DOHH2 (cell line): ENCODE measurements around the gene LTA.

Experiments used
- H3F3A ChIP-seq: fragments of 200-600 bp; sonication (generic), shearing (Covaris generic); 2 replicates; pipeline ENCODE4 v1.6.0; 2016; ENCODE audit warnings: antibody characterized with exemption, mild to moderate bottlenecking; ENCODE audit not compliant: control insufficient read depth, insufficient read depth
- H3K27ac ChIP-seq: fragments of 200-600 bp; sonication (generic); 2 replicates; pipeline ENCODE4 v1.5.1; 2014; ENCODE audit warnings: low read depth, mild to moderate bottlenecking, low read length, moderate library complexity
- H3K27me3 ChIP-seq: fragments of 200-600 bp; sonication (generic); 2 replicates; pipeline ENCODE4 v1.6.1; 2014; ENCODE audit warnings: mild to moderate bottlenecking, low read length, mixed read lengths; ENCODE audit not compliant: control insufficient read depth
- H3K36me3 ChIP-seq: fragments of 200-600 bp; sonication (generic); 2 replicates; pipeline ENCODE4 v1.6.1; 2014; ENCODE audit warnings: mild to moderate bottlenecking, low read length, moderate library complexity, mixed read lengths; ENCODE audit not compliant: control insufficient read depth
- H3K4me1 ChIP-seq: fragments of 200-600 bp; sonication (generic); 2 replicates; pipeline ENCODE4 v1.6.1; 2014; ENCODE audit warnings: mild to moderate bottlenecking, low read length, mixed read lengths; ENCODE audit not compliant: control insufficient read depth
- H3K4me2 ChIP-seq: fragments of 200-600 bp; sonication (generic); 2 replicates; pipeline ENCODE4 v1.6.0; 2014; ENCODE audit warnings: mild to moderate bottlenecking, low read length, moderate library complexity
- H3K4me3 ChIP-seq: fragments of 200-600 bp; sonication (generic); 2 replicates; pipeline ENCODE4 v1.5.1; 2014; ENCODE audit warnings: mild to moderate bottlenecking, low read length, mixed read lengths
- H3K79me2 ChIP-seq: fragments of 200-600 bp; sonication (generic); 2 replicates; pipeline ENCODE4 v1.6.1; 2014; ENCODE audit warnings: mild to moderate bottlenecking, low read length, mixed read lengths; ENCODE audit not compliant: control insufficient read depth
- H3K9me2 ChIP-seq: fragments of 200-600 bp; sonication (generic); replicated peaks from 2 replicates; pipeline ENCODE4 v1.6.1; 2014; ENCODE audit warnings: mild to moderate bottlenecking, low read length, mixed read lengths; ENCODE audit not compliant: control insufficient read depth
- H3K9me3 ChIP-seq: fragments of 200-600 bp; sonication (generic); 2 replicates; pipeline ENCODE4 v1.6.1; 2014; ENCODE audit warnings: antibody characterized with exemption, low read length, mixed read lengths; ENCODE audit not compliant: control insufficient read depth, insufficient read depth
- H4K20me1 ChIP-seq: fragments of 200-600 bp; sonication (generic); 2 replicates; pipeline ENCODE4 v1.6.0; 2014; ENCODE audit warnings: low read depth, mild to moderate bottlenecking, antibody characterized with exemption, low read length, moderate library complexity; ENCODE audit not compliant: control insufficient read depth, insufficient read depth
- EZH2phosphoT487 ChIP-seq: fragments of 200-600 bp; sonication (generic); IDR thresholded peaks from 2 replicates; pipeline ENCODE4 v1.6.1; 2017; ENCODE audit warnings: borderline replicate concordance, mild to moderate bottlenecking, antibody characterized with exemption, low read length, moderate library complexity, mixed read lengths
- TF ChIP-seq, protein P1 (sequence below): fragments of 200-600 bp; sonication (generic); IDR thresholded peaks from one replicate; pipeline ENCODE4 v1.5.1; 2014; ENCODE audit warnings: antibody characterized with exemption, mild to moderate bottlenecking, low read depth, low read length; ENCODE audit not compliant: poor library complexity, severe bottlenecking

The LTA gene

DNA sequence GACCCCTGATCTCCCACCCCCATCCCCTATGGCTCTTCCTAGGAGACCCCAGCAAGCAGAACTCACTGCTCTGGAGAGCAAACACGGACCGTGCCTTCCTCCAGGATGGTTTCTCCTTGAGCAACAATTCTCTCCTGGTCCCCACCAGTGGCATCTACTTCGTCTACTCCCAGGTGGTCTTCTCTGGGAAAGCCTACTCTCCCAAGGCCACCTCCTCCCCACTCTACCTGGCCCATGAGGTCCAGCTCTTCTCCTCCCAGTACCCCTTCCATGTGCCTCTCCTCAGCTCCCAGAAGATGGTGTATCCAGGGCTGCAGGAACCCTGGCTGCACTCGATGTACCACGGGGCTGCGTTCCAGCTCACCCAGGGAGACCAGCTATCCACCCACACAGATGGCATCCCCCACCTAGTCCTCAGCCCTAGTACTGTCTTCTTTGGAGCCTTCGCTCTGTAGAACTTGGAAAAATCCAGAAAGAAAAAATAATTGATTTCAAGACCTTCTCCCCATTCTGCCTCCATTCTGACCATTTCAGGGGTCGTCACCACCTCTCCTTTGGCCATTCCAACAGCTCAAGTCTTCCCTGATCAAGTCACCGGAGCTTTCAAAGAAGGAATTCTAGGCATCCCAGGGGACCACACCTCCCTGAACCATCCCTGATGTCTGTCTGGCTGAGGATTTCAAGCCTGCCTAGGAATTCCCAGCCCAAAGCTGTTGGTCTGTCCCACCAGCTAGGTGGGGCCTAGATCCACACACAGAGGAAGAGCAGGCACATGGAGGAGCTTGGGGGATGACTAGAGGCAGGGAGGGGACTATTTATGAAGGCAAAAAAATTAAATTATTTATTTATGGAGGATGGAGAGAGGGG is 1.4 kb downstream of the LTA start:
- Histone ChIP-seq H3K27ac (no peak overlapping the region), H3K4me1 (peaks cover 74% of the 10 kb centered on the region), H3K79me2 (no peaks in the 10 kb centered on the region), H3K9me2 (no peaks in the 10 kb centered on the region), H3K4me2 (no peak overlapping the region), H3K27me3 (peaks cover 76% of the 10 kb centered on the region), H3F3A (peaks cover 14% of the 10 kb centered on the region), H4K20me1 (no peaks in the 10 kb centered on the region), H3K4me3 (no peak overlapping the region), H3K36me3 (no peaks in the 10 kb centered on the region), H3K9me3 (no peaks in the 10 kb centered on the region)
- TF ChIP-seq, protein P1, sequence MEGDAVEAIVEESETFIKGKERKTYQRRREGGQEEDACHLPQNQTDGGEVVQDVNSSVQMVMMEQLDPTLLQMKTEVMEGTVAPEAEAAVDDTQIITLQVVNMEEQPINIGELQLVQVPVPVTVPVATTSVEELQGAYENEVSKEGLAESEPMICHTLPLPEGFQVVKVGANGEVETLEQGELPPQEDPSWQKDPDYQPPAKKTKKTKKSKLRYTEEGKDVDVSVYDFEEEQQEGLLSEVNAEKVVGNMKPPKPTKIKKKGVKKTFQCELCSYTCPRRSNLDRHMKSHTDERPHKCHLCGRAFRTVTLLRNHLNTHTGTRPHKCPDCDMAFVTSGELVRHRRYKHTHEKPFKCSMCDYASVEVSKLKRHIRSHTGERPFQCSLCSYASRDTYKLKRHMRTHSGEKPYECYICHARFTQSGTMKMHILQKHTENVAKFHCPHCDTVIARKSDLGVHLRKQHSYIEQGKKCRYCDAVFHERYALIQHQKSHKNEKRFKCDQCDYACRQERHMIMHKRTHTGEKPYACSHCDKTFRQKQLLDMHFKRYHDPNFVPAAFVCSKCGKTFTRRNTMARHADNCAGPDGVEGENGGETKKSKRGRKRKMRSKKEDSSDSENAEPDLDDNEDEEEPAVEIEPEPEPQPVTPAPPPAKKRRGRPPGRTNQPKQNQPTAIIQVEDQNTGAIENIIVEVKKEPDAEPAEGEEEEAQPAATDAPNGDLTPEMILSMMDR, result no peak
- no peak for TF ChIP-seq EZH2phosphoT487

DNA sequence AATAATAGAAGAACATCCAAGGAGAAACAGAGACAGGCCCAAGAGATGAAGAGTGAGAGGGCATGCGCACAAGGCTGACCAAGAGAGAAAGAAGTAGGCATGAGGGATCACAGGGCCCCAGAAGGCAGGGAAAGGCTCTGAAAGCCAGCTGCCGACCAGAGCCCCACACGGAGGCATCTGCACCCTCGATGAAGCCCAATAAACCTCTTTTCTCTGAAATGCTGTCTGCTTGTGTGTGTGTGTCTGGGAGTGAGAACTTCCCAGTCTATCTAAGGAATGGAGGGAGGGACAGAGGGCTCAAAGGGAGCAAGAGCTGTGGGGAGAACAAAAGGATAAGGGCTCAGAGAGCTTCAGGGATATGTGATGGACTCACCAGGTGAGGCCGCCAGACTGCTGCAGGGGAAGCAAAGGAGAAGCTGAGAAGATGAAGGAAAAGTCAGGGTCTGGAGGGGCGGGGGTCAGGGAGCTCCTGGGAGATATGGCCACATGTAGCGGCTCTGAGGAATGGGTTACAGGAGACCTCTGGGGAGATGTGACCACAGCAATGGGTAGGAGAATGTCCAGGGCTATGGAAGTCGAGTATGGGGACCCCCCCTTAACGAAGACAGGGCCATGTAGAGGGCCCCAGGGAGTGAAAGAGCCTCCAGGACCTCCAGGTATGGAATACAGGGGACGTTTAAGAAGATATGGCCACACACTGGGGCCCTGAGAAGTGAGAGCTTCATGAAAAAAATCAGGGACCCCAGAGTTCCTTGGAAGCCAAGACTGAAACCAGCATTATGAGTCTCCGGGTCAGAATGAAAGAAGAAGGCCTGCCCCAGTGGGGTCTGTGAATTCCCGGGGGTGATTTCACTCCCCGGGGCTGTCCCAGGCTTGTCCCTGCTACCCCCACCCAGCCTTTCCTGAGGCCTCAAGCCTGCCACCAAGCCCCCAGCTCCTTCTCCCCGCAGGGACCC is 2.3 kb downstream of the LTA start:
- Histone ChIP-seq H3K79me2 (no peaks in the 10 kb centered on the region), H3K4me2 (0 out of 2 replicates have a peak overlapping the region, but pooled peaks have one; percentile 21), H3K36me3 (no peaks in the 10 kb centered on the region), H4K20me1 (no peaks in the 10 kb centered on the region), H3K4me3 (no peak overlapping the region), H3K4me1 (peaks cover 65% of the 10 kb centered on the region), H3K9me3 (no peaks in the 10 kb centered on the region), H3K9me2 (no peaks in the 10 kb centered on the region), H3F3A (peaks cover 14% of the 10 kb centered on the region), H3K27me3 (peaks cover 76% of the 10 kb centered on the region), H3K27ac (no peak overlapping the region)
- no peak for TF ChIP-seq EZH2phosphoT487
- TF ChIP-seq, protein P1, result no peak

- Histone ChIP-seq H3K4me3 (peak within 1 kb of the TSS; percentile 35), H3K27ac (no peak within 1 kb of the TSS), H3K27me3 (peaks cover 82% of the 10 kb centered on the region), H3K79me2 (no peaks in the 10 kb centered on the region), H3K9me2 (no peaks in the 10 kb centered on the region), H3K4me2 (peak within 1 kb of the TSS; percentile 21), H3K4me1 (peaks cover 60% of the 10 kb centered on the region), H4K20me1 (no peaks in the 10 kb centered on the region), H3K9me3 (no peaks in the 10 kb centered on the region), H3K36me3 (no peaks in the 10 kb centered on the region), H3F3A (peaks cover 7% of the 10 kb centered on the region)
- TF ChIP-seq EZH2phosphoT487, result no peak
- TF ChIP-seq, protein P1, result no peak
Observed at GRCh38 chr6:31575335-31575901, 3.3 kb downstream of the LTA start, which contains the start of gene TNF. TSS of gene TNF (plus strand) at chr6:31575565. CDS start at chr6:31575742, 177 bp downstream.
